CD4-positive, alpha-beta T cell treated with Interleukin-21 for 1 hour (primary cell): ENCODE measurements around the gene CERS6.

Source experiments
- DNase-seq: peaks from one replicate; pipeline ENCODE4 v3.0.0-alpha.2; 2020

Gene CERS6

DNA sequence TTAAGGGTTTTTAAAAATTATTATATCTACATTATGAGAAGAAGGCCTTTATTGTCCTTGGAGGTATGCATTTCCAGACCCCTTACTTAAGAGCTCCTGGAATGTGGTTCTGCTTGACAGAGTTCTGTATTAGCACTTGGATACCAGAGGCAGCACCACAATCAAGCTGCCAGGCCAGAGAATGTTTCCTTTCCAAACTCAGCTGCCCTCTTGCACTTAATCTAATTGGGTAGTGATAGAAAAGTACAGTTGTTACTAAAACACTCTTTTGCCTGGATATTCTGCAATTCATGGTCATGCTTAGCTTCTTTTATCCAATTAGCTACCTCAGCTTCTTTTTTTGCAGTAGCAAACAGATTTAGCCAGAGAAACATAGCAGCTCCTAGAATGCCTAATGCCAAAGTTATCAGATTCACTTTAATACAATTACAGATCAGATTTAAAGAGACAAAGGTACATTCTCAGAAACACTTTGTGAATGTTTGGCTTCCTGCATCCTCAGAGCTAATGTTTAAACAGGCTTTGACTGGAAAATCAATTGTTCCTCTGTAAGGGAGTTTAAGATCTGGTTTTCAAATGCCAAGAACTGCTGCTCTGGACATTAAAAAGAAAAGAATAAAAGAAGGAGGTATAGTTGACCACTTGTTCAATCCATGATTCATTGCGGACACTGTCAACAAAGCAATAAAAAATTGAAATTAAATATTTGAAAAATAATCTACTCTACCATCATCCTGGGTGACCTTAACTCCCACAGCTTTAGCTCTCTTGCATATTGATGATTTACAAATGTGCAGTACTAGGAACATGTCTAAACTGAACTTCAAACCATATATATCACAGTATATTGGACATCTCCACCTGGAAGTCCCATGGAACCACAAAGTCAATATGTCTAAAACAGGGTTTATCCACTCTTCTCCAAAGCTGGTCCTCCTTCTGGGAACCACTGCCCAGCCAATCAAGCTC, 359.2 kb downstream of the CERS6 start:
- DNase-seq: no peak

GRCh38 chr2:168816369-168816768, 360.3 kb downstream of the CERS6 start:
- DNase-seq: no peak

DNA sequence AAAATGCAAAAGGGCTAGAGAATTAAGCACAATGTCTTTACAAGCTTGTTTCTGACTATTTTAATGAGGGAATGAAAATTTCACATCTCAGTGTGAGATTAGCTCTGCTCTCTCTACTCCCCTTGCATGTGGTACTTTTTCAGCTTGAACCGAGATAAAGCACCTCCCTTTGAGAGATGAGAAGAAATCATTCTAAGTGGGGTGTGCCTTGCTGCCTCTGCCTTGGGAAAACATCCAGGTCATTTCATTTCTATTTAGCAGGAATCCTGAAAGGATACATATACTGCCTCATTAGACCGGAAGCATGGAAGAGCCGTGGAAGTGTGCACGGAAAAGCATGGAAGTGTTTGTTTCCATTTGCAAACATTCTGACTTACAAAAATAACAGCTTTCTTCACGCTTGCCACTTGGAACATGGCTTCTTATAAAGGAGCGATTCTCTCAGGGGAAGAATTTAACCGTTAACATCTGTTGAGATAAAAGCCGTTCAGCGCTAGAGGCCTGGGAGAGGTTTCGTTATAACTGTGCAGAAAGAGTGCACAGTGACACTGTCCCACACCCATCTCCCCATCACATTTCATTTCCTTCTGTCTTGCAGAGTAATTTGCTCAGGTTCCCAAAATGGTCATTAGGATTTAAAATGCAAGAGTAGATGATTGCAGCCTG, 363.1 kb downstream of the CERS6 start:
- no peak for DNase-seq

DNA sequence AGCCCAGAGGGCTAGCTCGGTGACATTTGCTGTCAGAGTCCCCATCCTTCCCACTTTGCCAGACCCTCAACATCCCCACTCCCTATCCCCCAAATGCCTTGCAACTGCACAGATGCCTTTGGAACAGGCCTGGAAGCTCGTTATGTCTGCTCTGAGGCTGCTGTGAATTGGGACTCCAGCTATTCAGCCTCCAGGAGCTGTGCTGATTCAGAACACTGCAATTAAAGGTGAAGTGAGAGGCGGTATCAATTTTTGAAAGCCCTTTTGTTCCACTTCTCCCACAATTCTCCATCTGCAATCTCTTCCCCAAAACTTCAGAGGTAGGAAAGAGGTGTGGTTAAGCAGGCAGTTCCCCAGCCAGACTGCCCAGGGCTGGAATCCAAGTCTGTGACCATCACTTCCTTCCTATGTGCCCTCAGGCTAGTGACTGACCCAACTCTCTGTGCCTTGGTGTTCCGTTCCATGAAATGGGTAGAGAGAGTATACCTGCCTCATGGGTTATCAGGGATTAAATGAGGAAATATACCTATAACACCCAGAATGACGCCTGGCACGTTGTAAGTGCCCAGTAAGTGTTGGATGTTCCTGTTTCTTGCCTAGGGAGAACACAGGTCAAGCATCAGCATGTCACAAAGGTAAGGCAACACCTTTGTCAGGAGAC, 363.9 kb downstream of the CERS6 start:
- no peak for DNase-seq

DNA sequence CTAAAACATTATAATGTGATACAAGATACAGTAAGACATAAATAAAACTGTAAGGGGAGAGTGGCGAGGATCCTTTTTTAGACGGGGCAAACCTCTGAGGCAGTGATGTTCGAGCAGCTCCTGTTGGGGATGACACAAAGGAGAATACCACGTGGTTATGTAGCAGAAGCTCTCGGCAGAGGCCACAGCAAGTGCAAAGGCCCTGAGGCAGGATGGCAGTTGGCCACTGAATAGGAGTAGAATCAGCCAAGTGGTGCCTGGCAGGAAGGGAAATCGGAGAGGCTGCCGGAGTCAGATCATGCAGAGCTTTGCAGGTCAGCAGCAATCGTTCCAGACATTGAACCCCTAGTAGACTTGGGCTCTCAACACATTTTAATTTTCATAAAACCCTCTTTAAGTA, 365.5 kb downstream of the CERS6 start:
- no peak for DNase-seq

DNA sequence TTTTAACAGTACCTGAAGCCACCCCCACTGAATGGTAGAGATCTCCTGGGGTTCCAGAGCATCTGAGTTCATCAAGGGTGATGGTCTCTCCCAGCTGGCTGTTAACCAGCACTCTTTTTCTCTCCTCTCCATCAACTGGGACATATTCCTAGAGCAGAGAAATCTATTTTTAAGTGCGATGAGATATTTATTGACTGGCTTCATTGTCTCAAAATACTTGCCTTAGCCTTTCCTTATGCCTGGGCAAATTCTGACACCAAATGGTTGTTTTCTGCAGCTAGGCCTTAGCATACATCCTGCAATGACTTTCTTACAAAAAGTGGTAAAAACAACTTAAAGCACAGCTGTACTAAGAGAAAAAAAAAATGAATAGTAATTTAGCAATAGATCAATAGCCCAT, 365.9 kb downstream of the CERS6 start:
- no peak for DNase-seq
